Hepatocyte (in vitro differentiated cells): Measurements from ENCODE around the gene HES7. TPM values are rescaled to one million over a fixed set of nuclear protein-coding genes. Genes with fewer than 3 reads are reported as not detected.

Source experiments
- DNase-seq: peaks from one replicate; pipeline ENCODE4 v3.0.0-alpha.2; 2016; ENCODE audit warnings: low spot score
- H2AFZ ChIP-seq: fragments of 200-600 bp; sonication (generic); 2 replicates; pipeline ENCODE4 v1.6.0; 2016; ENCODE audit warnings: antibody characterized with exemption, mild to moderate bottlenecking
- H3K27ac ChIP-seq: fragments of 200-600 bp; sonication (generic); 2 replicates; pipeline ENCODE4 v1.5.1; 2016; ENCODE audit warnings: mild to moderate bottlenecking
- H3K27me3 ChIP-seq: fragments of 200-600 bp; sonication (generic); 2 replicates; pipeline ENCODE4 v1.6.1; 2016
- H3K36me3 ChIP-seq: fragments of 200-600 bp; sonication (generic); replicated peaks from 2 replicates; pipeline ENCODE4 v1.5.1; 2016; ENCODE audit warnings: low read depth; ENCODE audit not compliant: insufficient read depth
- H3K4me1 ChIP-seq: fragments of 200-600 bp; sonication (generic); 2 replicates; pipeline ENCODE4 v1.5.1; 2016; ENCODE audit warnings: mild to moderate bottlenecking, moderate library complexity; ENCODE audit not compliant: insufficient read depth
- H3K4me2 ChIP-seq: fragments of 200-600 bp; sonication (generic); 2 replicates; pipeline ENCODE4 v1.6.0; 2016
- H3K4me3 ChIP-seq: fragments of 200-600 bp; sonication (generic); 2 replicates; pipeline ENCODE4 v1.5.1; 2016; ENCODE audit warnings: mild to moderate bottlenecking
- H3K79me2 ChIP-seq: fragments of 200-600 bp; sonication (generic); 2 replicates; pipeline ENCODE4 v1.6.0; 2017; ENCODE audit warnings: mild to moderate bottlenecking
- H3K9me2 ChIP-seq: fragments of 200-600 bp; sonication (generic); replicated peaks from 2 replicates; pipeline ENCODE4 v1.6.0; 2017; ENCODE audit warnings: mild to moderate bottlenecking; ENCODE audit not compliant: insufficient read depth
- H3K9me3 ChIP-seq: fragments of 200-600 bp; sonication (generic); 2 replicates; pipeline ENCODE4 v1.5.1; 2016; ENCODE audit warnings: low read depth, mild to moderate bottlenecking
- H4K20me1 ChIP-seq: fragments of 200-600 bp; sonication (generic); 2 replicates; pipeline ENCODE4 v1.6.0; 2016; ENCODE audit warnings: mild to moderate bottlenecking; ENCODE audit not compliant: insufficient read depth, poor library complexity, severe bottlenecking
- EZH2 ChIP-seq: fragments of 200-600 bp; sonication (generic); IDR thresholded peaks from 2 replicates; pipeline ENCODE4 v1.6.1; 2016; ENCODE audit warnings: antibody characterized with exemption, mild to moderate bottlenecking, borderline replicate concordance
- EZH2phosphoT487 ChIP-seq: fragments of 200-600 bp; sonication (generic); IDR thresholded peaks from one replicate; pipeline ENCODE4 v1.6.1; 2018; ENCODE audit warnings: antibody characterized with exemption, mild to moderate bottlenecking, low read depth, moderate library complexity; ENCODE audit not compliant: unreplicated experiment, severe bottlenecking
- WGBS: methylation state at CpG from one replicate; pipeline ENCODE4 v1.1.6; 2016; ENCODE audit warnings: low lambda C conversion rate; ENCODE audit errors: missing lambda C conversion rate; 5-methylcytosine and 5-hydroxymethylcytosine counted together
- polyA plus RNA-seq: library from polyadenylated mRNA; unstranded; fragments of >200 nt; fragmentation: Nextera tagmentation; extraction: Ambion mirVana; gene quantifications from 2 replicates; pipeline ENCODE4 v1.2.1, GENCODE V29; 2016
- total RNA-seq: library from RNA; depleted of rRNA; stranded (reverse); fragments of >200 nt; gene quantifications from 2 replicates; pipeline ENCODE4 v1.2.3, GENCODE V29; 2014
- TF ChIP-seq, protein P1 (sequence below): fragments of 200-600 bp; sonication (generic); IDR thresholded peaks from 2 replicates; pipeline ENCODE4 v1.5.1; 2016; ENCODE audit warnings: antibody characterized with exemption, mild to moderate bottlenecking; ENCODE audit not compliant: poor library complexity

The HES7 gene
- total and polyA plus RNA-seq, 2 experiments from 2014 or later: not detected

GRCh38 chr17:8122924-8123694 is 797 bp downstream of the HES7 start:
- Histone ChIP-seq H3K36me3 (no peaks in the 10 kb centered on the region), H3K4me1 (peaks cover 35% of the 10 kb centered on the region), H3K79me2 (no peaks in the 10 kb centered on the region), H2AFZ (peak overlapping the region; percentile 34), H4K20me1 (no peaks in the 10 kb centered on the region), H3K27me3 (peaks cover 29% of the 10 kb centered on the region), H3K9me3 (no peaks in the 10 kb centered on the region), H3K9me2 (no peaks in the 10 kb centered on the region), H3K4me3 (peak overlapping the region; percentile 37), H3K27ac (no peak overlapping the region), H3K4me2 (peak overlapping the region; percentile 88)
- 2% methylated on average over 39 of the region's 55 CpGs for WGBS
- peak; percentile 58 for TF ChIP-seq EZH2phosphoT487
- TF ChIP-seq, protein P1, sequence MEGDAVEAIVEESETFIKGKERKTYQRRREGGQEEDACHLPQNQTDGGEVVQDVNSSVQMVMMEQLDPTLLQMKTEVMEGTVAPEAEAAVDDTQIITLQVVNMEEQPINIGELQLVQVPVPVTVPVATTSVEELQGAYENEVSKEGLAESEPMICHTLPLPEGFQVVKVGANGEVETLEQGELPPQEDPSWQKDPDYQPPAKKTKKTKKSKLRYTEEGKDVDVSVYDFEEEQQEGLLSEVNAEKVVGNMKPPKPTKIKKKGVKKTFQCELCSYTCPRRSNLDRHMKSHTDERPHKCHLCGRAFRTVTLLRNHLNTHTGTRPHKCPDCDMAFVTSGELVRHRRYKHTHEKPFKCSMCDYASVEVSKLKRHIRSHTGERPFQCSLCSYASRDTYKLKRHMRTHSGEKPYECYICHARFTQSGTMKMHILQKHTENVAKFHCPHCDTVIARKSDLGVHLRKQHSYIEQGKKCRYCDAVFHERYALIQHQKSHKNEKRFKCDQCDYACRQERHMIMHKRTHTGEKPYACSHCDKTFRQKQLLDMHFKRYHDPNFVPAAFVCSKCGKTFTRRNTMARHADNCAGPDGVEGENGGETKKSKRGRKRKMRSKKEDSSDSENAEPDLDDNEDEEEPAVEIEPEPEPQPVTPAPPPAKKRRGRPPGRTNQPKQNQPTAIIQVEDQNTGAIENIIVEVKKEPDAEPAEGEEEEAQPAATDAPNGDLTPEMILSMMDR: no peak
- peak; percentile 30 for DNase-seq

DNA sequence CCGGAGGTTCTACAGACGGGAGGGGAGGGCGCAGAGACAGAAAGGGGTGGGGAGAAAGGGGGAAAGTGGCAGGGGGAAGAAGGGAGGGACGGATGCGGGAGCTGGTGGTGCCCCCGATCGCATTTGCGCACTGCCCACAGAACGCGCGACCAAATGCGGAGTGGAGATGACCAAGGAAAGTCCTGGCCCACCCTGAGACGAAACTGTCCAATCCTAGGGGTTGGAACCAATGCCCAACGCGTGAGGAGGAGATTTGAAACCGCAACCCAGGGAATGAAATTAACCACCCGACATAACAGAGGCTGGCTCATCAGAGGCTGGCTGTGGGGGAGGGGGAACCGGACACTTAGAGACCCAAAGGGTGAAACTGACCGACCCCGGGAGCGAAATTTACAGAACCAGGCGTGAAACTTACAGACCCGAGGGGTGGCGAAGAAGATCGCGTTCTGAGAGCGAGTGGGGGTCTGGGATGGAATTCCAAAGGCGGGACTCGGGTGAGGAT is 1.4 kb downstream of the HES7 start:
- Histone ChIP-seq H2AFZ (peak overlapping the region; percentile 54), H3K4me3 (peak overlapping the region; percentile 37), H3K9me3 (no peaks in the 10 kb centered on the region), H3K27ac (no peak overlapping the region), H3K4me2 (peak overlapping the region; percentile 88), H3K36me3 (no peaks in the 10 kb centered on the region), H4K20me1 (no peaks in the 10 kb centered on the region), H3K79me2 (no peaks in the 10 kb centered on the region), H3K9me2 (no peaks in the 10 kb centered on the region), H3K4me1 (peaks cover 34% of the 10 kb centered on the region), H3K27me3 (peaks cover 29% of the 10 kb centered on the region)
- TF ChIP-seq EZH2phosphoT487 (no peak), EZH2 (no peak)
- TF ChIP-seq, protein P1: no peak
- WGBS: 2% methylated on average over 26 of the region's 29 CpGs
- DNase-seq: peak; percentile 28

DNA sequence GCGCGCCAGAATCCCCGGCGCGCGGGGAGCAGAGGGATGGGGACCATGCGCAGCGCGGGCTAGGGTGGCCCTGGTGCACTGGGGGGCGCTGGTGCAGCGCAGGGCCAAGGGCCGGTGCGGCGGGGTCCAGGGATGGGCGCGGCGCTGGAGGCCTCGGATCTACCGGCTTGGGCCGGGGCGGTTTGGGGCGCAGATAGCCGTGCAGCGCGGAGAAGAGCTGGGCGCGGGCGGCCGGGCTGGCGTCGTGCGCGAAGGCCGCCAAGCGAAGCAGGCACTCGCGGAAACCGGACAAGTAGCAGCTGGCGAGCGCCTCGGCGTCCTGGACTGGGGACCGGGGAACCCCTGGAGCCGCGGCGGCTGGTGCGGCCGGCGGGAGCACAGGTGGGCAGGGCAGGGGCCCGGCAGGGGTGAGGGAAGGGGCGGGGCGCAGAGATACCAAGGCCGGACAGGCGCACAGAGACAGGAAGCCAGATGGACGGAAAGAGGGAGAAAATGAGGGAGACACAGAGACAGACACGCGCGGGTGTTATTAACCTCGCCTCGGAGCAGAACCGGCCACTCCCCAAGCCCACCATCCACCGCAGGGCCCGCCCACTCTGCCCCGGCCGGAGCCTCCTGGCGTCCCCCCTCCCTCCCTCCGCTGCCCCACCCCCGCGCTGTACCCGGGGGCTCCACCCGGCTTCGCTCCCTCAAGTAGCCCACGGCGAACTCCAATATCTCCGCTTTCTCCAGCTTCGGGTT is 2.1 kb downstream of the HES7 start:
- H3K9me2 ChIP-seq: no peaks in the 10 kb centered on the region
- no peak overlapping the region for H3K27ac ChIP-seq
- no peaks in the 10 kb centered on the region for H4K20me1 ChIP-seq
- H3K36me3 ChIP-seq: no peaks in the 10 kb centered on the region
- peak; percentile 88 for DNase-seq
- H2AFZ ChIP-seq: peak overlapping the region; percentile 54
- WGBS: under 1% methylated on average over 45 of the region's 76 CpGs
- H3K4me3 ChIP-seq: peak overlapping the region; percentile 37
- peak overlapping the region; percentile 88 for H3K4me2 ChIP-seq
- no peaks in the 10 kb centered on the region for H3K79me2 ChIP-seq
- peaks cover 29% of the 10 kb centered on the region for H3K27me3 ChIP-seq
- TF ChIP-seq, protein P1: peak; percentile 49
- TF ChIP-seq EZH2: no peak
- no peaks in the 10 kb centered on the region for H3K9me3 ChIP-seq
- peaks cover 29% of the 10 kb centered on the region for H3K4me1 ChIP-seq
